Ovary (tissue), 9 donors: Measurements from ENCODE around the gene CCR6. TPM values are rescaled to one million over a fixed set of nuclear protein-coding genes. Genes with fewer than 3 reads are reported as not detected.

Experiments used
- DNase-seq, 5 donors: peaks; one replicate each; pipeline ENCODE4 v3.0.0-alpha.2; 2019 to 2020
- H3K27ac ChIP-seq, 2 donors: fragments of 200-600 bp; one replicate each; pipeline versions ENCODE4 v1.5.1 to v1.8.0; 2019 to 2022
- H3K27me3 ChIP-seq: fragments of 200-600 bp; one replicate; pipeline ENCODE4 v1.8.0; 2022
- H3K36me3 ChIP-seq: fragments of 200-600 bp; sonication (generic); one replicate; pipeline ENCODE4 v1.5.1; 2019
- H3K4me1 ChIP-seq: one replicate; pipeline ENCODE4 v1.8.1; 2013; ENCODE audit warnings: mild to moderate bottlenecking, moderate library complexity; ENCODE audit not compliant: insufficient read depth
- H3K4me3 ChIP-seq: fragments of 200-600 bp; sonication (generic); one replicate; pipeline ENCODE4 v1.5.1; 2017
- H3K9me3 ChIP-seq, 2 donors: fragments of 200-600 bp in 1 of 2; sonication (generic) in 1 of 2; one replicate each; pipeline versions ENCODE4 v1.5.1 to v1.8.1; 2013 to 2019; ENCODE audit warnings: mild to moderate bottlenecking in 1 of 2, moderate library complexity in 1 of 2
- CTCF ChIP-seq, 3 donors: fragments of 450-650 bp in 2 of 3; fragments of 200-600 bp in 1 of 3; IDR thresholded peaks; one replicate each; pipeline versions ENCODE4 v1.5.1 to v1.8.0; 2016 to 2022; ENCODE audit warnings: antibody characterized with exemption in 3 of 3, mild to moderate bottlenecking in 1 of 3
- EP300 ChIP-seq: sonication (generic); formaldehyde crosslinking; IDR thresholded peaks from one replicate; pipeline ENCODE4 v1.6.1; 2017; ENCODE audit warnings: antibody characterized with exemption
- POLR2A ChIP-seq: fragments of 450-650 bp; IDR thresholded peaks from one replicate; pipeline ENCODE4 v1.6.1; 2017; ENCODE audit warnings: antibody characterized with exemption, mild to moderate bottlenecking, moderate library complexity
- whole genome bisulfite sequencing, 3 donors: extraction: QIAGEN DNeasy Blood & Tissue Kit in 1 of 3; methylation state at CpG; one replicate each; pipeline versions ENCODE4 v1.1.5 to v1.1.7; 2013 to 2017; 5-methylcytosine and 5-hydroxymethylcytosine counted together
- intact Hi-C, 4 donors: fragments of 100-400 bp; cut with DNase I; formaldehyde crosslinking; loops; one replicate each; pipeline versions ENCODE4 v1.11.0 to v1.15.1; 2022 to 2023
- polyA plus RNA-seq, 2 donors: library from polyadenylated mRNA; stranded (reverse); fragments of 200-250 nt in 1 of 2; fragments of 350-450 nt in 1 of 2; fragmentation: Illumina TruSeq in 1 of 2; extraction: RNeasy Lipid Tissue Mini Kit (QIAGEN cat#74804) in 1 of 2; gene quantifications; one replicate each; pipeline ENCODE4 v1.2.3, GENCODE V29; 2013 to 2014
- total RNA-seq, 7 donors: library from RNA; depleted of rRNA in 2 of 7; stranded (reverse); fragments of >200 nt in 2 of 7; fragmentation: NEBNext Ultra II Directional in 3 of 7; extraction: Animal tissue kit (Norgen Biotek cat#: 25700) in 3 of 7; gene quantifications; one replicate each; pipeline versions ENCODE4 v1.1.0 to v1.2.4, GENCODE V29; 2016 to 2023
- donor health status: DM: no; HTN: no; CAD: no; lungs with moderate emphysema.
- donor health status: DM: no; HTN: no; CAD: no.
- donor health status: Bipolar disorder and iron deficiency.
- donor health status: DM: yes; HTN: yes; CAD: no.
- donor health status: DM: no; HTN: no; CAD: no.
- donor health status: DM: yes; HTN: yes; CAD: no.

The CCR6 gene
- total and polyA plus RNA-seq, 9 donors: 0.18 TPM; not detected in 8

DNA sequence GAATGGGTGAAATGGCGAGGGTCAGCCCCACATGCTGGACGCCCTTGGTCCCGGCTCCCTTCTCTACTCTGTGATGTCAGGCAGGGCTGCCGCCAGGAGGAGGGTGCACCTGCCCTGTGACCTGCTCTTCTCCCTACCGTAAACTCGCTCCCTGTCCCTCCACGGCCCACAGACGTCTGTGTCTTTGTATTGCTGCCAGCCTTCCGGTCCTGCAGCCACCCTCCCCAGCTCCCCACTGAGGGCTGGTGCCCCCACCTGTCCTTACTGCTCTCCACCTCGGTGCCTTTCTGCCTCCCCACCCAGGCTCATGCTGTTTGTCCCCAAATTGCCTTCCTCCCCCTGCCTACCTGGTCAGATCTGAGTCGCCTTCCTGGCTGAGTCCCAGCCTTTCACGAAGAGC lies 4.1 kb upstream of the CCR6 start:
- H3K4me3 ChIP-seq: no peak overlapping the region
- no peaks in the 10 kb centered on the region for H3K36me3 ChIP-seq
- DNase-seq: no peak
- no peak for TF ChIP-seq POLR2A
- no peak for TF ChIP-seq EP300
- no peak for TF ChIP-seq CTCF (IDR thresholded peaks at IDR 0.05)
- peaks cover 4% of the 10 kb centered on the region for H3K4me1 ChIP-seq
- H3K27ac ChIP-seq: no peak overlapping the region
- 85 to 93% (median 90%) methylated on average over 12 of the region's 12 CpGs for WGBS, 3 donors
- H3K27me3 ChIP-seq: no peaks in the 10 kb centered on the region
- intact Hi-C loops: no loop called here
- no peaks in the 10 kb centered on the region for H3K9me3 ChIP-seq

DNA sequence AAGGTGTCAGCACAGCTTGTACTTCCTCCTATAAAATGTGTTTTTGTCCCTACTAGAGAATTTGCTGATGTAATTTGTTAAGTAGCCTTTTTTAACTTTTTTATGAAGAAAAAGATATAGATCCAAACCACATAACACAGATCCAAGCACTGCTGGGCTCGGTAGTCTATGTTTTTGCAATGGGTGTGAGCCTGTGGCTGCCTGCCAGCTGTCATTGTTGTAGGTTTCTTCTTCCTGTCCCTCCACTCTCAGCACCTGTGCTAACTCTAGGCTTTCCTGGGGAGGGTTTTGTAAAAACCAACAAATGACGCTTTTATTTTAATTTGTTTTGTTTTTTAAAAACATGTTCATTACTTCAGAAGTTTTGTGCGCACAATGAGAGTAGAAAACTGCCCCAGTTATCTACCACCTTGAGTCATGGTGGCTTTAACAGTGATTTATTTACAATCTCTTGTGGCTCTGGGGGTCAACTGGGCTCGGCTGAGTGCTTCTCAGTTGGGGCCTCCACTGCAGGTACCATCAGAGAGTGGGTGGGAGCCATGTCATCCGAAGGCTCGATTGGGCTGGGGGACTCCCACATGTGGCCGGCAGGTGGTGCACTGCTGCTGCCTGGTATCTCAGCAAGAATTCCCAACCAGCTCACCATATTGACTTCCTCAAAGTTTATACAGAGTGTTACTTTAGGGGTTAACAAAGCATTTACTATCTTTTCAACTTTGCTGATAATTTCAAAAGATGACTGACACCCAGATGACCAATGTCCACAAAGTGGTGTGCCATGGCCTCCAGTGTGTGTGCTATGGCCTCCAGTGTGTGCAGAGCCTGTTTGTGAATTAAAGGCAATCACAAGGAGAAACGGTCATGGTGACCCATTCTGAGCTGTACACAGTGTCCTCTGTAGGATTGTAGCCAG lies 3.0 kb upstream of the CCR6 start:
- H3K9me3 ChIP-seq: no peaks in the 10 kb centered on the region
- peaks cover 4% of the 10 kb centered on the region for H3K4me1 ChIP-seq
- no peak overlapping the region for H3K27ac ChIP-seq
- TF ChIP-seq CTCF (IDR thresholded peaks at IDR 0.05) (no peak), EP300 (no peak), POLR2A (no peak)
- 56 to 67% (median 61%) methylated on average over 8 of the region's 8 CpGs for WGBS, 3 donors
- no peak for DNase-seq
- no peaks in the 10 kb centered on the region for H3K27me3 ChIP-seq
- H3K4me3 ChIP-seq: no peak overlapping the region
- intact Hi-C loops: no loop called here
- no peaks in the 10 kb centered on the region for H3K36me3 ChIP-seq

DNA sequence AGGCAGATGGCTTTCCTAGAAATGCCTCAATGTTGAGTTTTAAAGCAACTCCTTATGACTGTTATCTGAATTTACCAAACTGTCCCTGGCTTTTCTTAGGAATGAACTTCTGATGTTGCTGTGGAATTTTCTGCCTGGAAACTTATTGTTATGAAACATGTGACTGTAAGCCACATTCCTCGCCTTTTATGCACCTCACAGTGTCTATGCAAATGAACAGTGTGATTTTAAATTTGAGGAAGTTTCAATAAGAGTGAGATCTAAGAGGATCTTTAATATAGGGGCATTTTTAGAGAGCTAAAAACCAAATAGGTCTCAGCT lies 2.4 kb upstream of the CCR6 start:
- Histone ChIP-seq H3K27ac (no peak overlapping the region), H3K4me1 (peaks cover 4% of the 10 kb centered on the region), H3K27me3 (no peaks in the 10 kb centered on the region), H3K4me3 (no peak overlapping the region), H3K9me3 (no peaks in the 10 kb centered on the region), H3K36me3 (no peaks in the 10 kb centered on the region)
- WGBS, 3 donors: 15 to 31% (median 18%) methylated on average over 1 of the region's 1 CpG
- no peak for DNase-seq
- no peak for TF ChIP-seq CTCF (IDR thresholded peaks at IDR 0.05)
- TF ChIP-seq POLR2A: no peak
- no peak for TF ChIP-seq EP300
- intact Hi-C loops: no loop called here

DNA sequence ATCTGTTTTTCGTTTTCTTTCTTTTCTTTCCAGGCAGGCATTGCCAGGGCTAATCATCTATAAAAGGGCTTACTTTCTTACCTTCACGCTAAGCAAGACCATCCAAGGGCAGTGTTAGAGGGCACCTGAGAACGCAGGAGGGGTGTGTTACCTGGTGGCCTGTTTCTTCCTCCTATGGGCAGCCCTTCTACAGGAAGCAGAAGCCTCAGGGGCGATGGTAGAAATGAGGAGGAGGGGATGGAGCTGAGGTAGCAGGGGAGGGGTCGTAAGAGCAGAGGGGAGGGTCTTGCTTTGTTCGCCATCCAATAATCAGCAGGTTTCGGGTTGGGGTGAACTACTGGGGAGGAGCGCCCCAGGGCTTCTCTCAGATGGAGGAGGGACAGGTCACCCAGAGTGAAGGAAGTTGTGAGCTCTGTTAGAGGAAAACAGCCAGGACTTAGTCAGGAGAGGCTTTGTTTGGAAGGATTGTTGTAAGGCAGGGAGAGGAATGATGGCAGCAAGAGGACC lies 1.5 kb upstream of the CCR6 start:
- WGBS, 3 donors: 92 to 94% (median 93%) methylated on average over 8 of the region's 8 CpGs
- intact Hi-C loops: no loop called here
- H3K27ac ChIP-seq: no peak overlapping the region

More for the DNA sequence above, 1.5 kb upstream of the CCR6 start:
- Histone ChIP-seq H3K36me3 (no peaks in the 10 kb centered on the region), H3K9me3 (no peaks in the 10 kb centered on the region), H3K27me3 (no peaks in the 10 kb centered on the region), H3K4me1 (peaks cover 2% of the 10 kb centered on the region), H3K4me3 (no peak overlapping the region)
- no peak for TF ChIP-seq EP300
- no peak for TF ChIP-seq CTCF (IDR thresholded peaks at IDR 0.05)
- DNase-seq: no peak
